Esophagus muscularis mucosa (tissue), 4 donors: Measurements from ENCODE around the gene IQCC. TPM values are rescaled to one million over a fixed set of nuclear protein-coding genes. Genes with fewer than 3 reads are reported as not detected.

ENCODE experiments used
- DNase-seq: peaks from one replicate; pipeline ENCODE4 v3.0.0-alpha.2; 2017; ENCODE audit errors: extremely low spot score
- H3K27ac ChIP-seq, 4 donors: fragments of 200-600 bp; sonication (generic); replicated peaks in 1 of 4; 1 replicate in 3 of 4; 2 replicates in 1 of 4; pipeline ENCODE4 v1.5.1; 2016 to 2019; ENCODE audit warnings: mild to moderate bottlenecking in 1 of 4
- H3K27me3 ChIP-seq, 4 donors: fragments of 200-600 bp; sonication (generic); one replicate each; pipeline versions ENCODE4 v1.5.1 to v1.6.0; 2016 to 2019
- H3K36me3 ChIP-seq, 4 donors: fragments of 200-600 bp; sonication (generic); one replicate each; pipeline ENCODE4 v1.5.1; 2016 to 2019
- H3K4me1 ChIP-seq, 4 donors: fragments of 200-600 bp; sonication (generic); one replicate each; pipeline ENCODE4 v1.5.1; 2016 to 2019
- H3K4me3 ChIP-seq, 4 donors: fragments of 200-600 bp; sonication (generic); 1 replicate in 2 of 4; 2 replicates in 2 of 4; pipeline ENCODE4 v1.5.1; 2016 to 2019; ENCODE audit warnings: mild to moderate bottlenecking in 4 of 4, moderate library complexity in 1 of 4
- H3K9me3 ChIP-seq, 4 donors: fragments of 200-600 bp; sonication (generic); 1 replicate in 3 of 4; 2 replicates in 1 of 4; pipeline ENCODE4 v1.5.1; 2016 to 2019
- CTCF ChIP-seq, 3 experiments: fragments of 200-600 bp in 2 of 3; fragments of 450-650 bp in 1 of 3; sonication (generic) in 2 of 3; IDR thresholded peaks; one replicate each; pipeline ENCODE4 v1.5.1; 2017 to 2019; ENCODE audit warnings: antibody characterized with exemption in 3 of 3, mild to moderate bottlenecking in 2 of 3, moderate library complexity in 1 of 3
- EP300 ChIP-seq: sonication (generic); formaldehyde crosslinking; IDR thresholded peaks from one replicate; pipeline ENCODE4 v1.6.1; 2017; ENCODE audit warnings: antibody characterized with exemption
- POLR2A ChIP-seq: fragments of 450-650 bp; IDR thresholded peaks from one replicate; pipeline ENCODE4 v1.6.1; 2017; ENCODE audit warnings: antibody characterized with exemption, moderate library complexity, mild to moderate bottlenecking, low read depth
- POLR2AphosphoS5 ChIP-seq, 2 donors: sonication (generic); formaldehyde crosslinking; IDR thresholded peaks; one replicate each; pipeline ENCODE4 v1.6.1; 2017; ENCODE audit warnings: antibody characterized with exemption in 2 of 2
- WGBS: methylation state at CpG from one replicate; pipeline ENCODE4 v1.1.5; 2018; 5-methylcytosine and 5-hydroxymethylcytosine counted together
- intact Hi-C: fragments of 100-400 bp; cut with DNase I; formaldehyde crosslinking; loops from one replicate; pipeline ENCODE4 v1.15.1; 2023
- total RNA-seq, 4 donors: library from RNA; depleted of rRNA; stranded (reverse); fragments of >200 nt; gene quantifications; one replicate each; pipeline versions ENCODE4 v1.1.0 to v1.2.1, GENCODE V29; 2016

Gene IQCC
- total RNA-seq, 4 donors from 2014 or later = 0.66 to 2.1 (median 1.1) TPM

- TF ChIP-seq CTCF (IDR thresholded peaks at IDR 0.05) (no peak), POLR2AphosphoS5 (IDR thresholded peaks at IDR 0.05) (no peak), POLR2A (no peak), EP300 (no peak)
- intact Hi-C loops = no loop called here
- Histone ChIP-seq H3K36me3 (peaks cover 35 to 84% (median 69%) of the 10 kb centered on the region in 4 donors), H3K4me3 (no peak overlapping the region), H3K9me3 (peaks cover 0 to 3% (median 0%) of the 10 kb centered on the region in 4 donors), H3K27me3 (no peaks in the 10 kb centered on the region), H3K4me1 (peaks cover 45 to 73% (median 61%) of the 10 kb centered on the region in 4 donors), H3K27ac (no peak overlapping the region)
- DNase-seq = no peak
These were observed 20.8 kb upstream of the IQCC start for GRCh38 chr1:32184650-32185049.

- Histone ChIP-seq H3K27ac (no peak overlapping the region), H3K27me3 (no peaks in the 10 kb centered on the region), H3K4me3 (no peak overlapping the region), H3K36me3 (peaks cover 49 to 98% (median 84%) of the 10 kb centered on the region in 4 donors), H3K4me1 (peaks cover 37 to 61% (median 54%) of the 10 kb centered on the region in 4 donors), H3K9me3 (peaks cover 0 to 3% (median 0%) of the 10 kb centered on the region in 4 donors)
- intact Hi-C loops = no loop called here
- 89% methylated on average over 2 of the region's 2 CpGs for WGBS
- no peak for DNase-seq
- TF ChIP-seq POLR2AphosphoS5 (IDR thresholded peaks at IDR 0.05) (no peak), POLR2A (no peak), CTCF (IDR thresholded peaks at IDR 0.05) (no peak), EP300 (no peak)
These were observed 19.4 kb upstream of the IQCC start for GRCh38 chr1:32186077-32186476.

- Histone ChIP-seq H3K27ac (no peak overlapping the region), H3K27me3 (no peaks in the 10 kb centered on the region), H3K36me3 (peaks cover 53 to 98% (median 86%) of the 10 kb centered on the region in 4 donors), H3K4me3 (no peak overlapping the region), H3K9me3 (peaks cover 0 to 3% (median 0%) of the 10 kb centered on the region in 4 donors), H3K4me1 (peaks cover 33 to 57% (median 49%) of the 10 kb centered on the region in 4 donors)
- no peak for DNase-seq
- intact Hi-C loops = no loop called here
- WGBS = 96% methylated on average over 2 of the region's 2 CpGs
- TF ChIP-seq POLR2A (no peak), POLR2AphosphoS5 (IDR thresholded peaks at IDR 0.05) (no peak), EP300 (no peak), CTCF (IDR thresholded peaks at IDR 0.05) (no peak)
These were observed 19.0 kb upstream of the IQCC start for GRCh38 chr1:32186491-32186890.

- Histone ChIP-seq H3K9me3 (peaks cover 0 to 3% (median 0%) of the 10 kb centered on the region in 4 donors), H3K27me3 (no peaks in the 10 kb centered on the region), H3K27ac (no peak overlapping the region), H3K36me3 (peaks cover 67 to 98% (median 90%) of the 10 kb centered on the region in 4 donors), H3K4me1 (peaks cover 24 to 43% (median 36%) of the 10 kb centered on the region in 4 donors), H3K4me3 (no peak overlapping the region)
- WGBS = 94% methylated on average over 9 of the region's 9 CpGs
- DNase-seq = no peak
- intact Hi-C loops = no loop called here
- TF ChIP-seq POLR2AphosphoS5 (IDR thresholded peaks at IDR 0.05) (no peak), EP300 (no peak), POLR2A (no peak), CTCF (IDR thresholded peaks at IDR 0.05) (no peak)
These were observed 17.6 kb upstream of the IQCC start for GRCh38 chr1:32187850-32188249.
